ENCODE measurements around the gene OR5J2. TPM values are rescaled to one million over a fixed set of nuclear protein-coding genes. Genes with fewer than 3 reads are reported as not detected.
"Not testable (repeated sequence)": the region's sequence is repeated elsewhere in the genome, so short reads cannot be mapped to it uniquely, and the experiment has no call there.

Gene OR5J2
- not detected for total RNA-seq
- polyA plus RNA-seq: not detected

- no peaks in the 10 kb centered on the region for H3K36me3 ChIP-seq (ENCODE audit: insufficient read depth, low read length)
- no peaks in the 10 kb centered on the region for H3K4me1 ChIP-seq (ENCODE audit: insufficient read depth, low read length)
- H3K4me3 ChIP-seq (ENCODE audit: low read length in 2 of 2): no peak within 1 kb of the TSS
- no peaks in the 10 kb centered on the region for H3K36me3 Mint-ChIP-seq
- H3K9me3 ChIP-seq (ENCODE audit: control insufficient read depth in 1 of 2, low read length in 2 of 2): peaks cover 0 to 12% of the 10 kb centered on the region in 2 donors
- H3K4me3 Mint-ChIP-seq: no peak within 1 kb of the TSS
- H3K9me3 Mint-ChIP-seq: peaks cover 3 to 32% (median 16%) of the 10 kb centered on the region in 8 donors
- CTCF ChIA-PET (ENCODE audit: partially characterized antibody): no interaction called here
- H3K27ac Mint-ChIP-seq: no peak within 1 kb of the TSS
- no peaks in the 10 kb centered on the region for H3K27me3 ChIP-seq (ENCODE audit: insufficient read depth, low read length)
- no peaks in the 10 kb centered on the region for H3K4me1 Mint-ChIP-seq
- intact Hi-C loops (cut with micrococcal nuclease): no loop called here
- H3K27ac ChIP-seq (ENCODE audit: low read depth, low read length): no peak within 1 kb of the TSS
- POLR2A ChIA-PET (ENCODE audit: partially characterized antibody): no interaction called here
- DNase-seq: no peak
- no peaks in the 10 kb centered on the region for H3K27me3 Mint-ChIP-seq
Observed at GRCh38 chr11:56176318-56176717, at the start of gene OR5J2. Gene OR5J2 (plus strand): TSS chr11:56176618. CDS start chr11:56176618, 0 bp downstream.

- POLR2A ChIA-PET (ENCODE audit: partially characterized antibody): no interaction called here
- no peaks in the 10 kb centered on the region for H3K27me3 Mint-ChIP-seq
- no peaks in the 10 kb centered on the region for H3K27me3 ChIP-seq (ENCODE audit: insufficient read depth, low read length)
- no peak within 1 kb of the TSS for H3K4me3 Mint-ChIP-seq
- H3K4me1 ChIP-seq (ENCODE audit: insufficient read depth, low read length): no peaks in the 10 kb centered on the region
- H3K4me1 Mint-ChIP-seq: no peaks in the 10 kb centered on the region
- no peak within 1 kb of the TSS for H3K27ac ChIP-seq (ENCODE audit: low read depth, low read length)
- H3K36me3 ChIP-seq (ENCODE audit: insufficient read depth, low read length): no peaks in the 10 kb centered on the region
- no peak for DNase-seq
- no peak within 1 kb of the TSS for H3K4me3 ChIP-seq (ENCODE audit: low read length in 2 of 2)
- H3K27ac Mint-ChIP-seq: no peak within 1 kb of the TSS
- no peaks in the 10 kb centered on the region for H3K9me3 ChIP-seq (ENCODE audit: control insufficient read depth in 1 of 2, low read length in 2 of 2)
- intact Hi-C loops (cut with micrococcal nuclease): no loop called here
- CTCF ChIA-PET (ENCODE audit: partially characterized antibody): no interaction called here
- H3K36me3 Mint-ChIP-seq: no peaks in the 10 kb centered on the region
- H3K9me3 Mint-ChIP-seq: peaks cover 0 to 23% (median 15%) of the 10 kb centered on the region in 8 donors
Observed at GRCh38 chr11:56140151-56140661, 36.2 kb upstream of the OR5J2 start, which contains the start of gene OR8J3. Gene OR8J3 (minus strand): TSS chr11:56140201. CDS start chr11:56137718, 2,483 bp downstream.

GRCh38 chr11:56143681-56144080 is 32.7 kb upstream of the OR5J2 start:
- peaks cover 0 to 17% (median 11%) of the 10 kb centered on the region in 8 donors for H3K9me3 Mint-ChIP-seq
- H3K4me3 ChIP-seq (ENCODE audit: low read length in 2 of 2); POLR2A ChIA-PET (ENCODE audit: partially characterized antibody); H3K27me3 ChIP-seq (ENCODE audit: insufficient read depth, low read length); H3K4me1 Mint-ChIP-seq; CTCF ChIA-PET (ENCODE audit: partially characterized antibody); H3K27me3 Mint-ChIP-seq; H3K36me3 ChIP-seq (ENCODE audit: insufficient read depth, low read length); H3K4me1 ChIP-seq (ENCODE audit: insufficient read depth, low read length); intact Hi-C loops (cut with micrococcal nuclease); H3K9me3 ChIP-seq (ENCODE audit: control insufficient read depth in 1 of 2, low read length in 2 of 2); H3K36me3 Mint-ChIP-seq; H3K27ac Mint-ChIP-seq; H3K4me3 Mint-ChIP-seq; H3K27ac ChIP-seq (ENCODE audit: low read depth, low read length); DNase-seq: not testable (repeated sequence)

GRCh38 chr11:56151376-56151775 is 25.0 kb upstream of the OR5J2 start:
- POLR2A ChIA-PET (ENCODE audit: partially characterized antibody): no interaction called here
- Histone ChIP-seq H3K36me3 (ENCODE audit: insufficient read depth, low read length) (no peaks in the 10 kb centered on the region), H3K27me3 (ENCODE audit: insufficient read depth, low read length) (no peaks in the 10 kb centered on the region), H3K4me1 (ENCODE audit: insufficient read depth, low read length) (no peaks in the 10 kb centered on the region), H3K9me3 (ENCODE audit: control insufficient read depth in 1 of 2, low read length in 2 of 2) (peaks cover 0 to 13% of the 10 kb centered on the region in 2 donors), H3K4me3 (ENCODE audit: low read length in 2 of 2) (no peak overlapping the region), H3K27ac (ENCODE audit: low read depth, low read length) (no peak overlapping the region)
- CTCF ChIA-PET (ENCODE audit: partially characterized antibody): no interaction called here
- Mint-ChIP-seq H3K36me3 (peaks cover 0 to 2% of the 10 kb centered on the region in 2 donors), H3K4me3 (no peak overlapping the region), H3K4me1 (no peaks in the 10 kb centered on the region), H3K9me3 (peaks cover 2 to 41% (median 32%) of the 10 kb centered on the region in 8 donors), H3K27ac (no peak overlapping the region), H3K27me3 (no peaks in the 10 kb centered on the region)
- intact Hi-C loops (cut with micrococcal nuclease): no loop called here
- no peak for DNase-seq

- CTCF ChIA-PET (ENCODE audit: partially characterized antibody): no interaction called here
Observed at GRCh38 chr11:56152333-56152732, 24.1 kb upstream of the OR5J2 start.

GRCh38 chr11:56160217-56160616 is 16.2 kb upstream of the OR5J2 start, which contains the start of gene OR8K5:
Gene OR8K5 (minus strand): TSS chr11:56160317. CDS start chr11:56160317, 0 bp downstream.
- intact Hi-C loops (cut with micrococcal nuclease): no loop called here
- CTCF ChIA-PET (ENCODE audit: partially characterized antibody): no interaction called here
- H3K9me3 ChIP-seq (ENCODE audit: control insufficient read depth in 1 of 2, low read length in 2 of 2): no peaks in the 10 kb centered on the region
- no peaks in the 10 kb centered on the region for H3K4me1 ChIP-seq (ENCODE audit: insufficient read depth, low read length)
- Mint-ChIP-seq H3K36me3 (no peaks in the 10 kb centered on the region), H3K4me3 (no peak within 1 kb of the TSS), H3K27me3 (no peaks in the 10 kb centered on the region), H3K27ac (no peak within 1 kb of the TSS), H3K4me1 (no peaks in the 10 kb centered on the region), H3K9me3 (peaks cover 0 to 33% (median 15%) of the 10 kb centered on the region in 8 donors)
- no peak within 1 kb of the TSS for H3K4me3 ChIP-seq (ENCODE audit: low read length in 2 of 2)
- H3K27me3 ChIP-seq (ENCODE audit: insufficient read depth, low read length): no peaks in the 10 kb centered on the region
- POLR2A ChIA-PET (ENCODE audit: partially characterized antibody): no interaction called here
- no peak for DNase-seq
- H3K27ac ChIP-seq (ENCODE audit: low read depth, low read length): no peak within 1 kb of the TSS
- no peaks in the 10 kb centered on the region for H3K36me3 ChIP-seq (ENCODE audit: insufficient read depth, low read length)

More at GRCh38 chr11:56152333-56152732, 24.1 kb upstream of the OR5J2 start:
- Mint-ChIP-seq H3K27me3 (no peaks in the 10 kb centered on the region), H3K27ac (no peak overlapping the region), H3K36me3 (peaks cover 0 to 2% of the 10 kb centered on the region in 2 donors), H3K4me3 (no peak overlapping the region), H3K4me1 (no peaks in the 10 kb centered on the region), H3K9me3 (peaks cover 2 to 47% (median 35%) of the 10 kb centered on the region in 8 donors)
- no peaks in the 10 kb centered on the region for H3K27me3 ChIP-seq (ENCODE audit: insufficient read depth, low read length)
- no peak overlapping the region for H3K27ac ChIP-seq (ENCODE audit: low read depth, low read length)
- no peak for DNase-seq
- intact Hi-C loops (cut with micrococcal nuclease): no loop called here
- POLR2A ChIA-PET (ENCODE audit: partially characterized antibody): no interaction called here
- H3K4me3 ChIP-seq (ENCODE audit: low read length in 2 of 2): no peak overlapping the region
- H3K9me3 ChIP-seq (ENCODE audit: control insufficient read depth in 1 of 2, low read length in 2 of 2): peaks cover 0 to 13% of the 10 kb centered on the region in 2 donors
- H3K36me3 ChIP-seq (ENCODE audit: insufficient read depth, low read length): no peaks in the 10 kb centered on the region
- H3K4me1 ChIP-seq (ENCODE audit: insufficient read depth, low read length): no peaks in the 10 kb centered on the region

- Mint-ChIP-seq H3K4me3 (no peak overlapping the region), H3K27ac (no peak overlapping the region), H3K36me3 (no peaks in the 10 kb centered on the region), H3K4me1 (no peaks in the 10 kb centered on the region), H3K27me3 (no peaks in the 10 kb centered on the region), H3K9me3 (peaks cover 0 to 24% (median 9%) of the 10 kb centered on the region in 8 donors)
- CTCF ChIA-PET (ENCODE audit: partially characterized antibody): no interaction called here
- no peaks in the 10 kb centered on the region for H3K36me3 ChIP-seq (ENCODE audit: insufficient read depth, low read length)
- intact Hi-C loops (cut with micrococcal nuclease): no loop called here
- no peak overlapping the region for H3K27ac ChIP-seq (ENCODE audit: low read depth, low read length)
- POLR2A ChIA-PET (ENCODE audit: partially characterized antibody): no interaction called here
- no peak for DNase-seq
- H3K9me3 ChIP-seq (ENCODE audit: control insufficient read depth in 1 of 2, low read length in 2 of 2): no peaks in the 10 kb centered on the region
- H3K4me1 ChIP-seq (ENCODE audit: insufficient read depth, low read length): no peaks in the 10 kb centered on the region
- H3K4me3 ChIP-seq (ENCODE audit: low read length in 2 of 2): no peak overlapping the region
- no peaks in the 10 kb centered on the region for H3K27me3 ChIP-seq (ENCODE audit: insufficient read depth, low read length)
Observed at GRCh38 chr11:56163804-56164203, 12.6 kb upstream of the OR5J2 start.
